Measurements from ENCODE around the gene TRAF1.

GRCh38 chr9:120859361-120859760, 67.2 kb downstream of the TRAF1 start:
- TF ChIP-seq EZH2 (IDR thresholded peaks at IDR 0.05) = no peak
- no peak for TF ChIP-seq POLR2AphosphoS5 (IDR thresholded peaks at IDR 0.05; ENCODE audit: borderline replicate concordance, low read depth, low read length)
